ENCODE measurements around the gene AZU1.

DNA sequence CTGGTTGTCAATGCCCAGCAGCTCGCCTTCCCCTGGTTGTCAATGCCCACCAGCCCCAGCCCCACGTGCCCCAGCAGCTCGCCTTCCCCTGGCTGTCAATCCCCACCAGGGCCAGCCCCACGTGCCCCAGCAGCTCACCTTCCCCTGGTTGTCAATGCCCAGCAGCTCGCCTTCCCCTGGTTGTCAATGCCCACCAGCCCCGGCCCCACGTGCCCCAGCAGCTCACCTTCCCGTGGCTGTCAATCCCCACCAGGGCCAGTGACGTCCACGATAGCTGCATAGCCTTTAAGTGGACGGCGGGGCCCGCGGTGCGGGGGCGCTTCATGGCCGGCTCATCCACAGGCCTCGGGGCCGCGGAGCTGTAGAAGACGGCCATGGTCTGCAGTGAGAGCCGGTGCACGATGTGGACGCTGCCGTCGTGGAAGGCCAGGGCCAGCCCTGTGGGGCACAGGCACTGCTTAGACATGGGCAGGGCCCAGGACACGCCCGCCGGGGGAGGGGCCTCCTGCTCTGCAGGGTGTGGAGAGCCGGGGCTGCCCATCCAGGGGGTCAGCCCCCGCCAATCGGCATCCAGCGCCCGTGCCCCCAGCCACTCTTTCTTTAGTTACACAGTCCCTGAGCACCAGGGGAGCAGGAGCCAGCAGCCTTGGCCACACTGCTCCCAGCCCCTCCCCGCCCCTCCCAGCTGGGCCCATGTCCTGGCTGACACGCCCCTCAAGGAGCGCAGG lies 52.2 kb downstream of the AZU1 start:
- TF ChIP-seq, protein P1, sequence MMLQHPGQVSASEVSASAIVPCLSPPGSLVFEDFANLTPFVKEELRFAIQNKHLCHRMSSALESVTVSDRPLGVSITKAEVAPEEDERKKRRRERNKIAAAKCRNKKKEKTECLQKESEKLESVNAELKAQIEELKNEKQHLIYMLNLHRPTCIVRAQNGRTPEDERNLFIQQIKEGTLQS (IDR thresholded peaks at IDR 0.05; ENCODE audit: insufficient read depth, low read depth, low read length): no peak
- no peak for TF ChIP-seq TAF7 (optimal IDR thresholded peaks at IDR 0.05; ENCODE audit: borderline replicate concordance, low read depth, low read length)
